ENCODE measurements around the gene ADSS1. TPM values are rescaled to one million over a fixed set of nuclear protein-coding genes. Genes with fewer than 3 reads are reported as not detected.

Gene ADSS1
- total RNA-seq, 4 donors from 2014 or later, result 4.4 to 11.3 (median 7.1) TPM; not detected in 1

DNA sequence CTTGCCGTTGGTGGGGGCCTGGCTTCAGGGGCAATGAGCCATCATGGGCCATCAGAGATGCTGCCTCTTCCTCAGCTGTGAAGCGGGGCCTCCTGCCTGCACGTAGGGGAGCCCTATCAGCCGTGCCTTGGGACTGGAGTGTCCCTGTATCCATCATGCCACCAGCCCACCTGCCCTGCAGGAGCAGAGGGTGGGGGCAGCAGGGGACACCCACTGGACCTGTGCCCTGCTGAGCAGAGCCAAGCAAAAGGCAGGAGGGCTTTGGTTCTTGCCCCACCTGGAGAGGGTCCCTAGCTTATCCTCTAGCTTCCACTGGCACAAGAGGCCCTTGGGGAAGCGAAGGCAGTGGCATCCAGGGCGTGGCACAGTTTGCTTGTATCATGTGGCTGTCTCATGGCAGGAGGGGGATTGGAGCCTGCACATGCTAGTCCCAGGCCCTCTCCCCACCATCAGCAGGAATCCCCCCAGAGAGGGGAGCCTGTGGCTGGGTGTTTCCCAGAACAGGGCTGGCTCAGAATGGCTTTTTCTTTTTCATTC, 10.1 kb downstream of the ADSS1 start:
- WGBS, 2 donors (ENCODE audit: low coverage in 1 of 2), result 77% methylated on average over 5 of the region's 6 CpGs; no CpG with 5 or more reads in 1 of the 2 donors
- in situ Hi-C loops (cut with MboI; ENCODE audit: low pct_ligation_motif_present in 1 of 4, low pct_unique_long_range_greater_than_20kb in 1 of 4, low sequenced_read_pairs in 3 of 4) (no loop called here), intact Hi-C loops (cut with DNase I; ENCODE audit: low total_unique reads) (no loop called here)
- no peak for DNase-seq
- Histone ChIP-seq H3K27me3 (no peaks in the 10 kb centered on the region), H3K36me3 (no peaks in the 10 kb centered on the region), H3K27ac (no peak overlapping the region), H3K4me3 (no peak overlapping the region), H3K9me3 (no peaks in the 10 kb centered on the region), H3K4me1 (peaks cover 14 to 31% (median 25%) of the 10 kb centered on the region in 4 donors)
- no peak for TF ChIP-seq EP300 (IDR thresholded peaks at IDR 0.05; ENCODE audit: low read depth)

DNA sequence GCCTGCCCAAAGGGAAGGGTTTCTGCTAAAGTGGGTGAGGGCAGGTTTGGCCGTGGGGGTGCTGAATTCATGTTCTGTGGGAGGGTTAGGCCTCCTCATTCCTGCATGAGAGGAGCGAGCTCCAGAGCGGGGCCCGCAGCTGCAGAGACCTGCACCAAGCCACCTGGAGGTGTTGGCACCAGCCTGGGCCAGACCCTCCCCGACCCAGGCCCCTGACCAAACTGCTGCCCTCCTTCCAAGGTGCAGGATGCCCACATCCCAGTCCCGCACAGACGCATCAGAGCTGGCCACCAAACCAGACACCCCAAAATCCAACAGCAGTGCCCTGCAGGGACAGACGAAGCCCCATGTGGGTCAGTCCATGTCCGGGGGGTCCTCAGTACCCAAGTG, 10.6 kb downstream of the ADSS1 start:
- Histone ChIP-seq H3K9me3 (no peaks in the 10 kb centered on the region), H3K27ac (peak overlapping the region in 1 of 4 donors; percentile 74), H3K4me3 (no peak overlapping the region), H3K36me3 (no peaks in the 10 kb centered on the region), H3K27me3 (no peaks in the 10 kb centered on the region), H3K4me1 (peaks cover 14 to 31% (median 25%) of the 10 kb centered on the region in 4 donors)
- in situ Hi-C loops (cut with MboI; ENCODE audit: low pct_ligation_motif_present in 1 of 4, low pct_unique_long_range_greater_than_20kb in 1 of 4, low sequenced_read_pairs in 3 of 4), result no loop called here
- TF ChIP-seq EP300 (IDR thresholded peaks at IDR 0.05; ENCODE audit: low read depth), result no peak
- TF ChIP-seq, protein P1, sequence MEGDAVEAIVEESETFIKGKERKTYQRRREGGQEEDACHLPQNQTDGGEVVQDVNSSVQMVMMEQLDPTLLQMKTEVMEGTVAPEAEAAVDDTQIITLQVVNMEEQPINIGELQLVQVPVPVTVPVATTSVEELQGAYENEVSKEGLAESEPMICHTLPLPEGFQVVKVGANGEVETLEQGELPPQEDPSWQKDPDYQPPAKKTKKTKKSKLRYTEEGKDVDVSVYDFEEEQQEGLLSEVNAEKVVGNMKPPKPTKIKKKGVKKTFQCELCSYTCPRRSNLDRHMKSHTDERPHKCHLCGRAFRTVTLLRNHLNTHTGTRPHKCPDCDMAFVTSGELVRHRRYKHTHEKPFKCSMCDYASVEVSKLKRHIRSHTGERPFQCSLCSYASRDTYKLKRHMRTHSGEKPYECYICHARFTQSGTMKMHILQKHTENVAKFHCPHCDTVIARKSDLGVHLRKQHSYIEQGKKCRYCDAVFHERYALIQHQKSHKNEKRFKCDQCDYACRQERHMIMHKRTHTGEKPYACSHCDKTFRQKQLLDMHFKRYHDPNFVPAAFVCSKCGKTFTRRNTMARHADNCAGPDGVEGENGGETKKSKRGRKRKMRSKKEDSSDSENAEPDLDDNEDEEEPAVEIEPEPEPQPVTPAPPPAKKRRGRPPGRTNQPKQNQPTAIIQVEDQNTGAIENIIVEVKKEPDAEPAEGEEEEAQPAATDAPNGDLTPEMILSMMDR (IDR thresholded peaks at IDR 0.05), result no peak
- no peak for TF ChIP-seq POLR2AphosphoS5 (IDR thresholded peaks at IDR 0.05)
- no peak for TF ChIP-seq POLR2A (IDR thresholded peaks at IDR 0.05)
- DNase-seq, result no peak
- 93% methylated on average over 8 of the region's 9 CpGs; no CpG with 5 or more reads in 1 of the 2 donors for WGBS, 2 donors (ENCODE audit: low coverage in 1 of 2)
- intact Hi-C loops (cut with DNase I; ENCODE audit: low total_unique reads), result no loop called here

DNA sequence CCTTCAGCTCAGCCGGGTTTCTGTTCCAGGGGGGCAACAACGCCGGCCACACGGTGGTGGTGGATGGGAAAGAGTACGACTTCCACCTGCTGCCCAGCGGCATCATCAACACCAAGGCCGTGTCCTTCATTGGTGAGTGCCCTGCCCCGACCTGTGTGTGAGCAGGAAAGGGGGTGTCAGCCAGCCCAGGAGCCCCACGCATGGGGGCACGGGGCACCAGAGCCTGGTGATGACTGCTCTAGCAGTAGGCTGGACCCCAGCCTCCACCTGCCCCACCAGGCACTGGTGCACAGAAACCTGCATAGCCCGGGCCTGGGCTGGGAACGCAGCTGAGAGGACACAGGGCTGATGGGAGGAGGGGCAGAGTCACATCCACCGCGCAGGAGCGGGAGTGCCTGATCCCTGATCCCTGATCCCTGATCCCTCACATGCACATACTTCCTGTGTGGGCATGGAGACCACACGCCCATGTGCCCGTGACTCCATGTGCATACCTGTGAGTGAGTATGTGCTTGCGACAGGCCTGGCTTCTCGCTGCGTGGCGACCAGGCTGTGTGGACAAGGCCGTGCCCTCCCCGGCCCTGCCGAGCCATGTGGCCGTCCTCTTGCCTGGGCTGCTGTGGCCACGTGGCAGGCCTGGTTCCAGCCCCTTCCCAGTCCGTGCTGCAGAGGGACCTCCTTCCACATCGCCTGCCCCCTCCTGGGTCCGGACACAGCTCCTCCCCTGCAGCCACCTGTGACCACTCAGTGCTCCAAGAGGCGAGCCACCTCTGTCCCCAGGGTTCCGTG, 11.2 kb downstream of the ADSS1 start:
- no peaks in the 10 kb centered on the region for H3K9me3 ChIP-seq
- H3K4me3 ChIP-seq, result no peak overlapping the region
- intact Hi-C loops (cut with DNase I; ENCODE audit: low total_unique reads), result no loop called here
- no peaks in the 10 kb centered on the region for H3K36me3 ChIP-seq
- H3K27me3 ChIP-seq, result no peaks in the 10 kb centered on the region
- WGBS, 2 donors (ENCODE audit: low coverage in 1 of 2), result 81% methylated on average over 30 of the region's 31 CpGs; no CpG with 5 or more reads in 1 of the 2 donors
- H3K4me1 ChIP-seq, result peaks cover 14 to 31% (median 25%) of the 10 kb centered on the region in 4 donors
- in situ Hi-C loops (cut with MboI; ENCODE audit: low pct_ligation_motif_present in 1 of 4, low pct_unique_long_range_greater_than_20kb in 1 of 4, low sequenced_read_pairs in 3 of 4), result no loop called here
- H3K27ac ChIP-seq, result peak overlapping the region; percentile 43 to 74 (median 62)
- no peak for TF ChIP-seq POLR2A (IDR thresholded peaks at IDR 0.05)
- TF ChIP-seq EP300 (IDR thresholded peaks at IDR 0.05; ENCODE audit: low read depth), result no peak
- no peak for TF ChIP-seq POLR2AphosphoS5 (IDR thresholded peaks at IDR 0.05)
- TF ChIP-seq, protein P1 (IDR thresholded peaks at IDR 0.05), result no peak
- no peak for DNase-seq

DNA sequence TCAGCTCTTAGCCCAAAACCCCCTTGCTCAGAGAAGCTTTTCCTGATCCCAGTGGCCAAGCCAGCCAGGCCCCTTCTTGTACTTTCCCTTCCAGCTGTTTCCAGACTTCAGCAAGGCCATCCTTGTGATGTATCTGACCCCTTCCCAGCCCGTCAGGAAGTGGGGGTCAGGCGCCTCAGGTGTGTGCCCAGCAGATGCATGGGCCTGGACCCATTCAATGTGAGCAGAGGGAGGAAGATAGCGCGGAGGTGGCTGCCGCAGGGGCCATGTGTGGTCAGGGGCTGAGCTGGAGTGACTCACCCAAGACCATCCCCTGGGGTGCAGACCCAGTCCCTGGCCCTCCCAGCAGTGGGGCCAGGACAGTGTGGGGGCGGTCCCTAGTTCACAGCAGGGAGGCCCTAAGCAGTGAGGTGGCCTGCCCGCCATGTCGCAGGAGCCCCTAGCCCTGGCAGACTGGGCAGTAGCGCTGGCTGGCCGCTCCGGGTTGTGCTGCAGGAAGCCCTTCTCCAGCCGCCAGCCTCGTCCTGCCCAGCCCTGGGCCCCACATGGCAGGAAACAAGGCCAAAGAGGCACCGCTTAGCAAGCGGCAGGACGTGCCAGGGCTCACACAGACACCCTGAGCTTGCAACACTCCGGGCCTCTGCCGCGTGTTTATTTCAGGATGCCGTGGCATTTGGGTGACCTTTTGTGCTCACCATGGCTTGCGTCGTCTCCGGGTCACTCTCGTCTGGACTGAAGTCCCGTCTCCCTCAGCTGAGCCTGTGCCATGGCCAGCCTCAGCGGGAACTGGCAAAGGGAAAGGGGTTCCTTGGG, 12.0 kb downstream of the ADSS1 start:
- Histone ChIP-seq H3K36me3 (no peaks in the 10 kb centered on the region), H3K27ac (peak overlapping the region; percentile 43 to 74 (median 62)), H3K4me3 (no peak overlapping the region), H3K9me3 (no peaks in the 10 kb centered on the region), H3K4me1 (peaks cover 14 to 31% (median 25%) of the 10 kb centered on the region in 4 donors), H3K27me3 (no peaks in the 10 kb centered on the region)
- DNase-seq, result peak; percentile 48
- WGBS, 2 donors (ENCODE audit: low coverage in 1 of 2), result 78% methylated on average over 26 of the region's 26 CpGs; no CpG with 5 or more reads in 1 of the 2 donors
- in situ Hi-C loops (cut with MboI; ENCODE audit: low pct_ligation_motif_present in 1 of 4, low pct_unique_long_range_greater_than_20kb in 1 of 4, low sequenced_read_pairs in 3 of 4) (no loop called here), intact Hi-C loops (cut with DNase I; ENCODE audit: low total_unique reads) (no loop called here)
- TF ChIP-seq, protein P1 (IDR thresholded peaks at IDR 0.05), result no peak
- TF ChIP-seq POLR2A (IDR thresholded peaks at IDR 0.05) (no peak), EP300 (IDR thresholded peaks at IDR 0.05; ENCODE audit: low read depth) (peak; percentile 47), POLR2AphosphoS5 (IDR thresholded peaks at IDR 0.05) (peak in 2 of 3 donors; percentile 63 to 69)

All from transverse colon (tissue), 4 donors.